Activated CD8-positive, alpha-beta memory T cell treated with anti-CD3 and anti-CD28 coated beads for 24 hours (primary cell): Measurements from ENCODE around the gene IMMP2L.
"Not testable (repeated sequence)": the region's sequence is repeated elsewhere in the genome, so short reads cannot be mapped to it uniquely, and the experiment has no call there.

ENCODE experiments used
- DNase-seq: peaks from one replicate; pipeline ENCODE4 v3.0.0-alpha.2; 2020

Gene IMMP2L

DNA sequence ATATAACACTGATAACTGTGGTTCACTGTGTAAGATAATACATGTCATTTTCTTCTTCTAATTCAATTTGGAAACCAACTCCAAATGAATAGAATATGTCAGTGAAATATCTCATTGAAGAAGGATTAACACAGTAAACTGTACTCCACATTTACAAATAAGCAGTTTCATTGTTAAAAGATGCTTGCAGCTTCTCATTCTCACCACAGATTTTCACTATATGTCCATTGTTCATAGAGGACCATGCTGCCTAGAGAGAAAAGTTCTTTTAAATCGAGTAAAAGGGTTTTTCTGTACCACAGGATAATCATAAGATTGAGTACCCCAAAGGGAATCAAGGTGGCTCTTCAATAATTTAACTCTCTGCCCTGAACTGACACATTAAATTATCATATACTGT is 305.9 kb downstream of the IMMP2L start:
- DNase-seq, result no peak

DNA sequence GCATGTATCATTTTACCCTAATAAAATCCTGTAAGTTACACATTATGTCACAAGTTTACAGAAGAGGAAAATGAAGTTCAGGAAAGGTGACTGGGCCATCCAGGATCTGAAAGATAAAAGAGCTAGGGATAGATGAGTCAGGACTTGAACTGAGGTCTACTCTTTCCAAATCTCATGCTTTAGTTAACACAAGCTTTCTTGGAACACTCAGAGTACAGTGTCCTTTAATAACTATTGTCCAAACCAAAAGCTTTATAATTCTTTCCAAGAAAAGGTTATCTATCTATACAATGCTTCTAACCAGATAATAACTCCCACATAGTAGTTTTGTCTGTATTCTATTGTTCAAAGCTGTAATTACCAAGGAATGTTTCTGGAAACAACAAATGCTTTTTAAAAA is 306.7 kb downstream of the IMMP2L start:
- no peak for DNase-seq

GRCh38 chr7:111251365-111251764 is 310.9 kb downstream of the IMMP2L start:
- DNase-seq, result not testable (repeated sequence)

GRCh38 chr7:111249807-111250206 is 312.5 kb downstream of the IMMP2L start:
- not testable (repeated sequence) for DNase-seq

GRCh38 chr7:111242141-111242755 is 320.0 kb downstream of the IMMP2L start:
- DNase-seq, result no peak

GRCh38 chr7:111240371-111240770 is 321.9 kb downstream of the IMMP2L start:
- no peak for DNase-seq

DNA sequence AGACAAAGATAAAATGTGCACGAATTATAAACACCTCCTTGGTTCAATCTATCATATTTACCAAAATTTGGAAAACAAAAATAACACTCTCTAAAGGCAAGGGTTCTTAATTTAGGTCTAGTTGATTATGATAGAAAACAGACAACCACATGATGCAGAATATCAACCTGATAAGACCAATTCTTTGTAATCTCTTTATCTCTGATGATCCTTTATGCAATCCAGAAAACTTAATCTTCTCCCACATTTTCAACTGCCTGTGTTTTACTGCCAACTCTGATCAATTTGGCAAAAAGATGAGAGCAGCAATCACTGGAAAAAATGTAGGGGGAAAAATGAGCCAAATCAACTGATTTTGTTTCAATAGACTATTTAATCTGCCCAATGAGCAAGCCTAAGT is 322.9 kb downstream of the IMMP2L start:
- DNase-seq, result no peak

GRCh38 chr7:111238886-111239285 is 323.4 kb downstream of the IMMP2L start:
- no peak for DNase-seq

DNA sequence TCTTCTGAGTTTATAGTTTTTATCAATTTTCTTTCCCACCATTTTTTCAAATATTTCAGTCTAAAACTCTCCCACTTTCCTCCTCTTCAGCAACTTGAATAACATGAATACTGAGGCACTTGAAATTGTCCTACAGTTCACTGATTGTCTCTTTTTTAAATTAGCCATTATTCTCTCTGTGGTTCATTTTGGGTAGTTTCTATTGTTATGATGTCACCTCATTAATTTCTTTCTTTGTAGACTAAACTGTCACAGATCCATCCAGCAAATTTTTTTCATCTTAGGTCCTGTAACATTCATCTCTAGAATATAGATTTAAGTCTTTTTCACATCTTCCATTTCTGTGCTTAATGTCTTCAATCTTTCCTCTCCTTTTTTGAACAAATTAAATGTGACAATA is 326.6 kb downstream of the IMMP2L start:
- DNase-seq, result no peak

GRCh38 chr7:111232249-111233084 is 329.8 kb downstream of the IMMP2L start:
- no peak for DNase-seq

- DNase-seq, result no peak
These were observed 332.4 kb downstream of the IMMP2L start for GRCh38 chr7:111229916-111230315.

DNA sequence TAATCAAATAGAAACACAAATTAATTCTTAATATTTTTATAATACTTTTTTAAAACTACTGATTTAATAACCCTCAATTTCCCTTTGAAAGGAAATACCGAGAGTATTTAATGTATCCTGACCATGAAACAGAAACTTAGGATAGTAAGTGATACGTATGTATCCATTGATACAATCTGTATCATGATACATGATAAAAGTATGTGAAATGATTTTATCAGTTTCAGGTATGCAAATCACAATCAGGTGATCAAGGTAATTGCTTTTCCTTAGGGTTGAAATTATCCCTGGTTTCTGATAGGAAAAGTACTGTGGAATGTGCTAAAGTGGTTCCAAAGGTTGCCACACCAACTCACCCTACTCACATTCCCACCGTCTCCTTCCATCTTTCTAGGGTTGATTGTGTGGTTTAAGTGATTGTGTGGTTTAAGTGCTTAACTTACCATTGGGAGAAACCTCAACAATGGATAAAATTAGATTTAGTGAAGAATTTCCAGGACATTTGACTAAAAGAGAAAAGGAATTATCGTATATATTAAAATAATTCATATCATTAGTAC is 333.0 kb downstream of the IMMP2L start:
- no peak for DNase-seq

GRCh38 chr7:111228437-111228836 is 333.9 kb downstream of the IMMP2L start:
- no peak for DNase-seq

- no peak for DNase-seq
These were observed 335.5 kb downstream of the IMMP2L start for GRCh38 chr7:111226800-111227199.

- DNase-seq, result no peak
These were observed 337.7 kb downstream of the IMMP2L start for GRCh38 chr7:111224354-111225231.

DNA sequence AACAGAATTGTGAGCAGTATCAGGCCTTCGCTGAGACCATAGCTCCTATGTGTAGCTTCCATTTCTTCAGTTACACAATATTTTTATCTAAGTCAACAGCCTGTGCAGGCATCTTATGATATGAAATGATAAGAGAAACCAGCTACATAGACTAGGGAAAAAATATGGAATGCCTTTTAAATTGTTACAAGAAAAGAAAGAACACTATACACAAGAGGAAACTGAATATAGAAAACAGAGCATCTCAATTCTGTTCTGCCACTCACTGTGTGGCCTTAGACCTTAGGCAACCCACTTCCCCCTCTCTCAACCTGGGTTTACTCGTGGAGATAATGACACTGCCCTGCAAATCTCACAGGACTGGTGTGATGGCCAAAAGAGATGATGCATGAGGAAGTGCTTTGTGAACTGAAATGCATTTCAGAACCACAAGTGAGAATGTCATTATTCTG is 338.5 kb downstream of the IMMP2L start:
- no peak for DNase-seq

- DNase-seq, result no peak
These were observed 346.7 kb downstream of the IMMP2L start for GRCh38 chr7:111215550-111215949.

- DNase-seq, result no peak
These were observed 349.3 kb downstream of the IMMP2L start for GRCh38 chr7:111212857-111213523.

DNA sequence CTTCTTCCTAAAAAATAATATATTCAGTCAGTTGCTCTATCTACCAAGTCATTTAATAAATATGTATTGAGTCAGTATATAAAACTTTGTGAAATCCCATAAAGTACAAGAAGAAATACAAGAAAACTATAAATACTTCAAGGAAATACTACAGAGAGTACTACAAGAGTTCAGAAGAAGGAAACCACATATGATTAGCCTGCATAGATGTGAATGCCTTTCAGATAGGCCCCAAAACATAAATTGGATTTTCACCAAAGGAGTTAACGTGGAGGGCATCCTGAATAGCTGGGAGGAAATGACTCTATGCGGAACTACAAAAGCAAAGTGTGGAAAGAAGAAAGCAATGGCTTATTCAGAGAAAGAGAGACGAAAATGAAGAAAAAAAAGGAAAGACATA is 351.3 kb downstream of the IMMP2L start:
- no peak for DNase-seq

GRCh38 chr7:111210043-111210442 is 352.2 kb downstream of the IMMP2L start:
- no peak for DNase-seq

DNA sequence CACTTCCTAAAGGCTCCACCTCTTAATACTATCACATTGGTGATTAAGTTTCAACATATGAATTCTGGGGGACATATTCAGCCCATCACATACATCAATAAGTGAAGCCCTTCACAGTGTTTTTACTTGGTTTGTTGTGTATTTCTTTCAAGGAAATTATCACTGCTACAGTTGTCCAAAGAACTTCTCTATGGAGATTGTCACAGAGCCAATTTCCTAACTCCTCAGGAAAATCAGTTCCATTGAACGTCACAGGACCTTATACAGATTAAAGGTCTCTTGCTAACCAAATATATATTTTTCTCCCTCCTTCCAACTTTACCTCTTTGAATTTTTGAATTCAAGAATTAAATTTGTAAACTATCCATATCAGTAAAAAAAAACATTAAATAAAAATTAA is 357.0 kb downstream of the IMMP2L start:
- DNase-seq, result no peak

DNA sequence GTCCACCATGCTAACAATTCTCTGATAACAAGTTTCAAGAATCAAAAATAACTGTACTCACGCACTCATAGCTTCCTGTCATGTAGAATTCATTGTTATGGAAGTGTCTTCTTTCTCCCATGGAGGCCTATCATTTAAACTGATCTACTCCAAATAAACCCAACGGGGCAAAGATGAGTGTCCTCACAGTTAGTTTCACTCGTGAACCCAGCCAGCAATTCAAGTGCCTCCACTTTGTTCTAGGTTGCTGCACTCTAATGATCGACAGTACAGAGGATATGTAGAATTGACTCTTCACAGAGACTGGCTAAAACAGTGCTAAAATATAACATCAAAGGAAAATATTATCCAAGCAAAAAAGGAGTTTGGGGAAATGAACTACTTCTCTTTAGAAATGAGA is 360.0 kb downstream of the IMMP2L start:
- DNase-seq, result no peak

- DNase-seq, result no peak
These were observed 362.6 kb downstream of the IMMP2L start for GRCh38 chr7:111199643-111200042.
